SK-N-SH (cell line): ENCODE measurements around the gene QSOX1. TPM values are rescaled to one million over a fixed set of nuclear protein-coding genes. Genes with fewer than 3 reads are reported as not detected.

Experiments used
- CTCF ChIA-PET: fragments of 300-600, 350-600 bp; formaldehyde crosslinking; extraction: SDS; loops from one replicate; lab custom pipeline; 2021; lab: Yijun Ruan, JAX
- POLR2A ChIA-PET: fragments of 350-600 bp; sonication (Branson Sonifier 250); formaldehyde crosslinking; extraction: SDS; loops from one replicate; lab custom pipeline; 2020; ENCODE audit warnings: antibody characterized with exemption, inconsistent platforms; lab: Yijun Ruan, JAX
- DNase-seq: peaks from one replicate; pipeline ENCODE4 v3.0.0; 2012
- H2AFZ ChIP-seq: fragments of 200-600 bp; sonication (generic); 2 replicates; pipeline ENCODE4 v1.8.1; 2016; ENCODE audit warnings: antibody characterized with exemption, mild to moderate bottlenecking, low read depth
- H3F3A ChIP-seq: fragments of 200-600 bp; sonication (generic); replicated peaks from 2 replicates; pipeline ENCODE3; 2016; ENCODE audit warnings: antibody characterized with exemption, mild to moderate bottlenecking; ENCODE audit not compliant: insufficient read depth
- H3K27ac ChIP-seq, 2 experiments: fragments of 200-500 bp in 1 of 2; fragments of 200-600 bp in 1 of 2; sonication (Bioruptor generic) in 1 of 2; sonication (generic), shearing (Covaris generic) in 1 of 2; 2 replicates each; pipeline versions ENCODE4 v1.5.1 to v1.6.1; 2014 to 2016; ENCODE audit warnings: low read depth in 2 of 2, inconsistent platforms in 1 of 2, low read length in 1 of 2, mild to moderate bottlenecking in 1 of 2, mixed read lengths in 1 of 2
- H3K27me3 ChIP-seq: fragments of 200-600 bp; sonication (generic), shearing (Covaris generic); 2 replicates; pipeline ENCODE4 v1.6.1; 2016; ENCODE audit warnings: mixed run types; ENCODE audit not compliant: insufficient read depth
- H3K36me3 ChIP-seq, 2 experiments: fragments of 200-500 bp in 1 of 2; fragments of 200-600 bp in 1 of 2; sonication (Bioruptor generic) in 1 of 2; sonication (generic) in 1 of 2; replicated peaks in 1 of 2; 2 replicates each; pipeline versions ENCODE3 to v1.5.1; 2014 to 2016; ENCODE audit warnings: low read length in 1 of 2, mild to moderate bottlenecking in 1 of 2; ENCODE audit not compliant: insufficient read depth in 2 of 2, control insufficient read depth in 1 of 2
- H3K4me1 ChIP-seq, 2 experiments: fragments of 200-500 bp in 1 of 2; fragments of 200-600 bp in 1 of 2; sonication (Bioruptor generic) in 1 of 2; sonication (generic), shearing (Covaris generic) in 1 of 2; 2 replicates each; pipeline versions ENCODE4 v1.5.1 to v1.6.1; 2014 to 2016; ENCODE audit warnings: low read depth in 1 of 2, low read length in 1 of 2, mixed run types in 1 of 2; ENCODE audit not compliant: insufficient read depth in 2 of 2, control insufficient read depth in 1 of 2
- H3K4me2 ChIP-seq: fragments of 200-600 bp; sonication (generic), shearing (Covaris generic); 2 replicates; pipeline ENCODE4 v1.6.1; 2017; ENCODE audit warnings: mixed run types
- H3K4me3 ChIP-seq, 2 experiments: fragments of 200-500 bp in 1 of 2; fragments of 200-600 bp in 1 of 2; sonication (Bioruptor generic) in 1 of 2; sonication (generic), shearing (Covaris generic) in 1 of 2; 2 replicates each; pipeline versions ENCODE4 v1.5.1 to v1.8.1; 2014 to 2016; ENCODE audit warnings: low read depth in 2 of 2, inconsistent platforms in 1 of 2, low read length in 1 of 2, mild to moderate bottlenecking in 1 of 2, mixed read lengths in 1 of 2, moderate library complexity in 1 of 2
- H3K79me2 ChIP-seq: fragments of 200-600 bp; sonication (generic); 2 replicates; pipeline ENCODE4 v1.8.1; 2017; ENCODE audit warnings: mild to moderate bottlenecking; ENCODE audit not compliant: insufficient read depth
- H3K9ac ChIP-seq: fragments of 200-600 bp; sonication (generic); 2 replicates; pipeline ENCODE4 v1.6.1; 2017; ENCODE audit warnings: mixed run types
- H3K9me2 ChIP-seq: fragments of 200-600 bp; sonication (generic); 2 replicates; pipeline ENCODE4 v1.6.1; 2017; ENCODE audit warnings: mixed run types
- H3K9me3 ChIP-seq: fragments of 200-600 bp; sonication (generic); 2 replicates; pipeline ENCODE4 v1.6.1; 2017; ENCODE audit warnings: mixed run types, mild to moderate bottlenecking, moderate library complexity
- H4K20me1 ChIP-seq: fragments of 200-600 bp; sonication (generic); 2 replicates; pipeline ENCODE4 v1.6.1; 2017; ENCODE audit warnings: mild to moderate bottlenecking, mixed run types; ENCODE audit not compliant: insufficient read depth
- CHD2 ChIP-seq: fragments of 150-350 bp; IDR thresholded peaks from 2 replicates; pipeline ENCODE4 v1.6.1; 2018; ENCODE audit warnings: low read length; ENCODE audit not compliant: partially characterized antibody
- ELF1 ChIP-seq: IDR thresholded peaks from 2 replicates; pipeline ENCODE4 v1.4.0; 2012
- EZH2phosphoT487 ChIP-seq: fragments of 200-600 bp; sonication (generic); IDR thresholded peaks from 2 replicates; pipeline ENCODE4 v1.6.1; 2017; ENCODE audit warnings: low read depth, mixed run types, mild to moderate bottlenecking, antibody characterized with exemption, moderate library complexity, borderline replicate concordance
- FOSL2 ChIP-seq: IDR thresholded peaks from 2 replicates; pipeline ENCODE4 v1.4.0; 2012; ENCODE audit warnings: low read depth, mild to moderate bottlenecking, moderate library complexity, borderline replicate concordance
- FOXJ3 ChIP-seq: sonication (generic); formaldehyde crosslinking; IDR thresholded peaks from 2 replicates; pipeline ENCODE4 v1.5.1; 2020; ENCODE audit warnings: mild to moderate bottlenecking, missing genetic modification reagents
- GABPA ChIP-seq: IDR thresholded peaks from 2 replicates; pipeline ENCODE4 v1.4.0; 2012; ENCODE audit warnings: low read depth, mild to moderate bottlenecking
- GATA2 ChIP-seq: sonication (generic); formaldehyde crosslinking; IDR thresholded peaks from 2 replicates; pipeline ENCODE4 v1.5.0; 2020; ENCODE audit warnings: mild to moderate bottlenecking, missing genetic modification reagents
- JUND ChIP-seq: IDR thresholded peaks from 2 replicates; pipeline ENCODE4 v1.4.0; 2012
- MXI1 ChIP-seq: IDR thresholded peaks from 2 replicates; pipeline ENCODE4 v1.6.1; 2012; ENCODE audit warnings: mild to moderate bottlenecking, low read depth, low read length, improper control_type of control experiment
- NRF1 ChIP-seq: IDR thresholded peaks from 2 replicates; pipeline ENCODE4 v1.6.1; 2012; ENCODE audit warnings: low read depth, mild to moderate bottlenecking, low read length
- POLR2AphosphoS5 ChIP-seq: IDR thresholded peaks from 2 replicates; pipeline ENCODE4 v1.6.1; 2012; ENCODE audit warnings: low read depth, low read length
- RCOR1 ChIP-seq: fragments of 150-350 bp; IDR thresholded peaks from 2 replicates; pipeline ENCODE4 v1.6.1; 2017; ENCODE audit warnings: antibody characterized with exemption, low read length
- RFX5 ChIP-seq: IDR thresholded peaks from 2 replicates; pipeline ENCODE4 v1.6.1; 2012; ENCODE audit warnings: mild to moderate bottlenecking, improper control_type of control experiment, low read length
- SMC3 ChIP-seq: IDR thresholded peaks from 2 replicates; pipeline ENCODE4 v1.6.1; 2012; ENCODE audit warnings: low read depth, low read length, improper control_type of control experiment
- TCF12 ChIP-seq: IDR thresholded peaks from 2 replicates; pipeline ENCODE4 v1.4.0; 2012
- YY1 ChIP-seq: IDR thresholded peaks from 2 replicates; pipeline ENCODE4 v1.4.0; 2012; ENCODE audit warnings: low read depth, mild to moderate bottlenecking
- WGBS: methylation state at CpG from one replicate; pipeline ENCODE4 v1.1.6; 2017; ENCODE audit warnings: low lambda C conversion rate; 5-methylcytosine and 5-hydroxymethylcytosine counted together
- polyA plus RNA-seq, 3 experiments: library from polyadenylated mRNA; depleted of rRNA; stranded (reverse); fragments of >200 nt; gene quantifications; 2 replicates each; pipeline ENCODE4 v1.2.3, GENCODE V29; 2012
- TF ChIP-seq, protein P1 (sequence below): IDR thresholded peaks from 2 replicates; pipeline ENCODE4; 2012
- TF ChIP-seq, protein P2 (sequence below): fragments of 200-600 bp; sonication (generic); IDR thresholded peaks from 2 replicates; pipeline ENCODE4 v1.6.1; 2017; ENCODE audit warnings: antibody characterized with exemption, mild to moderate bottlenecking, moderate library complexity
- TF ChIP-seq, protein P3 (sequence below): IDR thresholded peaks from 2 replicates; pipeline ENCODE4 v1.4.0; 2012; ENCODE audit warnings: low read depth
- TF ChIP-seq, protein P4 (sequence below): fragments of 150-350 bp; IDR thresholded peaks from 2 replicates; pipeline ENCODE4 v1.6.1; 2017; ENCODE audit warnings: antibody characterized with exemption, low read length, low read depth, borderline replicate concordance

QSOX1 gene
- polyA plus RNA-seq, 1 of the 3 experiments (the other 2 are of a cell fraction): 359 TPM

DNA sequence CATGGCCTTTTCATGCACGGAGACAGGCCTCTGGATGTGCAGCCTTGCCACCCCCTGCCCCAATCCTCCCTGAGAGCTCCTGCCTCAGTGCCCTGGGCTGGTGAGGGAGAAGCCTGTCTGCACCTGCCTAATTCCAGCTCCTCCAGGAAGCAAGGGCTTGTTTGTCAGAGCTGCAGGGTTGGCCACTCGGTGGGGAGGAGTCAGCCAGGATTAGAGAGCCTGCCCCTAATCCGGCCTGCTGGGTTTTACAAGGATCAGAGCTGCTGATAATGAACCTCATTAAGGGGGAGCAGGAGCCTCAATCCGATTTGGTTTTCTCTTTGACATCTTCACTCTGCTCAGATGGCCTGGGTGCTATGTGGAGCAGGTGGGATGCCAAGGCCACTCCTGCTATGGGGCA is 43.5 kb downstream of the QSOX1 start:
- no peaks in the 10 kb centered on the region for H3K27me3 ChIP-seq
- no peak overlapping the region for H3K9ac ChIP-seq
- H3K4me2 ChIP-seq: no peak overlapping the region
- no peaks in the 10 kb centered on the region for H4K20me1 ChIP-seq
- ChIA-PET POLR2A (no interaction called here), CTCF (interaction anchor here (0.7 to 3.9 kb wide), 4 partner anchors 10 to 284 kb away, joined by 3 to 18 read pairs (median 10); no protein-coding TSS in a partner anchor)
- no peaks in the 10 kb centered on the region for H3K9me2 ChIP-seq
- TF ChIP-seq, protein P1, sequence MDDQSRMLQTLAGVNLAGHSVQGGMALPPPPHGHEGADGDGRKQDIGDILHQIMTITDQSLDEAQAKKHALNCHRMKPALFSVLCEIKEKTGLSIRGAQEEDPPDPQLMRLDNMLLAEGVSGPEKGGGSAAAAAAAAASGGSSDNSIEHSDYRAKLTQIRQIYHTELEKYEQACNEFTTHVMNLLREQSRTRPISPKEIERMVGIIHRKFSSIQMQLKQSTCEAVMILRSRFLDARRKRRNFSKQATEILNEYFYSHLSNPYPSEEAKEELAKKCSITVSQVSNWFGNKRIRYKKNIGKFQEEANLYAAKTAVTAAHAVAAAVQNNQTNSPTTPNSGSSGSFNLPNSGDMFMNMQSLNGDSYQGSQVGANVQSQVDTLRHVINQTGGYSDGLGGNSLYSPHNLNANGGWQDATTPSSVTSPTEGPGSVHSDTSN: no peak
- TF ChIP-seq MXI1 (no peak), NRF1 (no peak), RFX5 (no peak), RCOR1 (no peak), JUND (no peak), EZH2phosphoT487 (no peak), FOXJ3 (CRISPR knock-in tag) (no peak), YY1 (no peak), ELF1 (no peak), POLR2AphosphoS5 (no peak), SMC3 (no peak), GATA2 (CRISPR knock-in tag) (no peak), GABPA (no peak), CHD2 (no peak), FOSL2 (no peak), TCF12 (no peak)
- TF ChIP-seq, protein P2, sequence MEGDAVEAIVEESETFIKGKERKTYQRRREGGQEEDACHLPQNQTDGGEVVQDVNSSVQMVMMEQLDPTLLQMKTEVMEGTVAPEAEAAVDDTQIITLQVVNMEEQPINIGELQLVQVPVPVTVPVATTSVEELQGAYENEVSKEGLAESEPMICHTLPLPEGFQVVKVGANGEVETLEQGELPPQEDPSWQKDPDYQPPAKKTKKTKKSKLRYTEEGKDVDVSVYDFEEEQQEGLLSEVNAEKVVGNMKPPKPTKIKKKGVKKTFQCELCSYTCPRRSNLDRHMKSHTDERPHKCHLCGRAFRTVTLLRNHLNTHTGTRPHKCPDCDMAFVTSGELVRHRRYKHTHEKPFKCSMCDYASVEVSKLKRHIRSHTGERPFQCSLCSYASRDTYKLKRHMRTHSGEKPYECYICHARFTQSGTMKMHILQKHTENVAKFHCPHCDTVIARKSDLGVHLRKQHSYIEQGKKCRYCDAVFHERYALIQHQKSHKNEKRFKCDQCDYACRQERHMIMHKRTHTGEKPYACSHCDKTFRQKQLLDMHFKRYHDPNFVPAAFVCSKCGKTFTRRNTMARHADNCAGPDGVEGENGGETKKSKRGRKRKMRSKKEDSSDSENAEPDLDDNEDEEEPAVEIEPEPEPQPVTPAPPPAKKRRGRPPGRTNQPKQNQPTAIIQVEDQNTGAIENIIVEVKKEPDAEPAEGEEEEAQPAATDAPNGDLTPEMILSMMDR: no peak
- TF ChIP-seq, protein P3, sequence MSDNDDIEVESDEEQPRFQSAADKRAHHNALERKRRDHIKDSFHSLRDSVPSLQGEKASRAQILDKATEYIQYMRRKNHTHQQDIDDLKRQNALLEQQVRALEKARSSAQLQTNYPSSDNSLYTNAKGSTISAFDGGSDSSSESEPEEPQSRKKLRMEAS: no peak
- TF ChIP-seq, protein P4, sequence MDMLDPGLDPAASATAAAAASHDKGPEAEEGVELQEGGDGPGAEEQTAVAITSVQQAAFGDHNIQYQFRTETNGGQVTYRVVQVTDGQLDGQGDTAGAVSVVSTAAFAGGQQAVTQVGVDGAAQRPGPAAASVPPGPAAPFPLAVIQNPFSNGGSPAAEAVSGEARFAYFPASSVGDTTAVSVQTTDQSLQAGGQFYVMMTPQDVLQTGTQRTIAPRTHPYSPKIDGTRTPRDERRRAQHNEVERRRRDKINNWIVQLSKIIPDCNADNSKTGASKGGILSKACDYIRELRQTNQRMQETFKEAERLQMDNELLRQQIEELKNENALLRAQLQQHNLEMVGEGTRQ: no peak
- DNase-seq: no peak
- H2AFZ ChIP-seq: no peak overlapping the region
- no peaks in the 10 kb centered on the region; a peak in 1 of 4 replicates for H3K4me1 ChIP-seq
- no peaks in the 10 kb centered on the region for H3K79me2 ChIP-seq
- 78% methylated on average over 3 of the region's 4 CpGs for WGBS
- peaks cover 0 to 41% of the 10 kb centered on the region in 2 experiments for H3K36me3 ChIP-seq
- no peak overlapping the region for H3K4me3 ChIP-seq
- H3K27ac ChIP-seq: no peak overlapping the region
- no peaks in the 10 kb centered on the region for H3K9me3 ChIP-seq
- peaks cover 2% of the 10 kb centered on the region for H3F3A ChIP-seq
